MM.1S (cell line): ENCODE measurements around the gene PAK1.

Source experiments
- EZH2 ChIP-seq: fragments of 300-600 bp; sonication (generic); optimal IDR thresholded peaks from 2 replicates; pipeline ENCODE3; 2017; ENCODE audit warnings: low read depth, mild to moderate bottlenecking, antibody characterized with exemption, low read length, mixed read lengths
- EZH2phosphoT487 ChIP-seq: fragments of 300-600 bp; sonication (generic); IDR thresholded peaks from 2 replicates; pipeline ENCODE4 v1.6.1; 2018; ENCODE audit warnings: antibody characterized with exemption, low read length
- TF ChIP-seq, protein P1 (sequence below): fragments of 300-600 bp; sonication (generic); IDR thresholded peaks from 2 replicates; pipeline ENCODE4 v1.5.1; 2016; ENCODE audit warnings: antibody characterized with exemption, low read length, mixed read lengths

DNA sequence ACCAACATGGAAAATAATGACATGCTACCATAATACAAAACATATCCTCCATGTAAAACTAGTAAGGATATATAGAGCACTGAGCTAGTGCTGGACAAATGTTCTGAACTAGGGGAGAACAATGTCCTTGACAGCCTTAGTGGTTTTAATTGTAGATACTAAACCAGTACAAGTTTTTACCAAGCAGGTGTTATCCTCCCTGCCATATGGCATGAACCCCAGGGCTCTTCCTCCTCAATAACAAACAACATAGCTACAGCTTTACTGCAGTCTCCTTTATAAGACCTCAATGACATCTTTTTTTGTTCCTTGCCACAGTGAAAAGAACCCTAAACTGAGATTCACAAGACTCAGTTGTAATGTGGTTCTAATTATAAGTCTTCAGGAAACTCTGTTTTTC is 102.2 kb downstream of the PAK1 start:
- TF ChIP-seq, protein P1, sequence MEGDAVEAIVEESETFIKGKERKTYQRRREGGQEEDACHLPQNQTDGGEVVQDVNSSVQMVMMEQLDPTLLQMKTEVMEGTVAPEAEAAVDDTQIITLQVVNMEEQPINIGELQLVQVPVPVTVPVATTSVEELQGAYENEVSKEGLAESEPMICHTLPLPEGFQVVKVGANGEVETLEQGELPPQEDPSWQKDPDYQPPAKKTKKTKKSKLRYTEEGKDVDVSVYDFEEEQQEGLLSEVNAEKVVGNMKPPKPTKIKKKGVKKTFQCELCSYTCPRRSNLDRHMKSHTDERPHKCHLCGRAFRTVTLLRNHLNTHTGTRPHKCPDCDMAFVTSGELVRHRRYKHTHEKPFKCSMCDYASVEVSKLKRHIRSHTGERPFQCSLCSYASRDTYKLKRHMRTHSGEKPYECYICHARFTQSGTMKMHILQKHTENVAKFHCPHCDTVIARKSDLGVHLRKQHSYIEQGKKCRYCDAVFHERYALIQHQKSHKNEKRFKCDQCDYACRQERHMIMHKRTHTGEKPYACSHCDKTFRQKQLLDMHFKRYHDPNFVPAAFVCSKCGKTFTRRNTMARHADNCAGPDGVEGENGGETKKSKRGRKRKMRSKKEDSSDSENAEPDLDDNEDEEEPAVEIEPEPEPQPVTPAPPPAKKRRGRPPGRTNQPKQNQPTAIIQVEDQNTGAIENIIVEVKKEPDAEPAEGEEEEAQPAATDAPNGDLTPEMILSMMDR: no peak
- no peak for TF ChIP-seq EZH2phosphoT487
- no peak for TF ChIP-seq EZH2
